Caco-2 (cell line): ENCODE measurements around the gene GSK3A. TPM values are rescaled to one million over a fixed set of nuclear protein-coding genes. Genes with fewer than 3 reads are reported as not detected.

ENCODE experiments used
- BruUV-seq: library from RNA; stranded (reverse); fragments of 400-500 nt; replicated peaks from 2 replicates; lab custom pipeline; 2021; lab: Mats Ljungman, UMichigan
- CTCF ChIA-PET: fragments of 300-600 bp; sonication (Branson Sonifier 250); formaldehyde crosslinking; loops from one replicate; lab custom pipeline; 2022; ENCODE audit warnings: antibody characterized with exemption; lab: Charles Lee
- POLR2A ChIA-PET: fragments of 300-600 bp; sonication (Branson Sonifier 250); formaldehyde crosslinking; loops from one replicate; lab custom pipeline; 2022; ENCODE audit warnings: antibody characterized with exemption; lab: Charles Lee
- DNase-seq, 2 experiments: peaks; one replicate each; pipeline versions ENCODE4 v3.0.0 to v3.0.0-alpha.2; 2020 to 2022
- H3K27me3 ChIP-seq: replicated peaks from 2 replicates; pipeline ENCODE4 v1.6.0; 2011; ENCODE audit warnings: low read length; ENCODE audit not compliant: control insufficient read depth, insufficient read depth
- H3K36me3 ChIP-seq: 2 replicates; pipeline ENCODE4 v1.5.1; 2011; ENCODE audit warnings: low read length; ENCODE audit not compliant: control insufficient read depth, insufficient read depth
- H3K4me1 ChIP-seq: fragments of 250-450 bp; sonication (Bioruptor Pico); 2 replicates; pipeline ENCODE4 v1.5.1; 2020; ENCODE audit warnings: mild to moderate bottlenecking
- H3K4me3 ChIP-seq: 2 replicates; pipeline ENCODE4 v1.5.1; 2011; ENCODE audit warnings: low read depth, mild to moderate bottlenecking, control low read depth, low read length
- H3K9me3 ChIP-seq: fragments of 250-450 bp; sonication (Bioruptor Pico); 2 replicates; pipeline ENCODE4 v1.5.1; 2020; ENCODE audit warnings: mild to moderate bottlenecking, moderate library complexity
- H3K27ac Mint-ChIP-seq: one replicate; pipeline ENCODE4 v1.8.0; 2022; ENCODE audit warnings: mixed read lengths; ENCODE audit not compliant: unreplicated experiment
- H3K27me3 Mint-ChIP-seq: one replicate; pipeline ENCODE4 v1.8.0; 2022; ENCODE audit warnings: mixed read lengths; ENCODE audit not compliant: insufficient read depth, unreplicated experiment
- H3K36me3 Mint-ChIP-seq: one replicate; pipeline ENCODE4 v1.8.0; 2022; ENCODE audit warnings: mild to moderate bottlenecking, mixed read lengths; ENCODE audit not compliant: insufficient read depth, unreplicated experiment
- H3K4me1 Mint-ChIP-seq: one replicate; pipeline ENCODE4 v1.8.0; 2022; ENCODE audit warnings: low read depth, mixed read lengths; ENCODE audit not compliant: unreplicated experiment
- H3K4me3 Mint-ChIP-seq: one replicate; pipeline ENCODE4 v1.8.0; 2022; ENCODE audit warnings: mild to moderate bottlenecking, moderate library complexity, mixed read lengths; ENCODE audit not compliant: unreplicated experiment
- H3K9me3 Mint-ChIP-seq: one replicate; pipeline ENCODE4 v1.8.0; 2022; ENCODE audit warnings: mixed read lengths; ENCODE audit not compliant: unreplicated experiment
- intact Hi-C: fragments of 100-400 bp; cut with micrococcal nuclease; formaldehyde crosslinking; loops from one replicate; pipeline ENCODE4 v1.10.0; 2022; ENCODE audit not compliant: unreplicated experiment
- total RNA-seq: library from RNA; stranded (reverse); gene quantifications from 2 replicates; pipeline ENCODE4 v1.2.3, GENCODE V29; 2022
- TF ChIP-seq, protein P1 (sequence below), 2 experiments: fragments of 200-600 bp in 1 of 2; IDR thresholded peaks; 1 replicate in 1 of 2; 2 replicates in 1 of 2; pipeline versions ENCODE4 v1.5.1 to v1.8.0; 2011 to 2022; ENCODE audit warnings: antibody characterized with exemption in 1 of 2, control low read depth in 1 of 2, inconsistent platforms in 1 of 2, low read depth in 1 of 2, low read length in 1 of 2, mild to moderate bottlenecking in 1 of 2, moderate library complexity in 1 of 2; ENCODE audit not compliant: insufficient read depth in 1 of 2, severe bottlenecking in 1 of 2, unreplicated experiment in 1 of 2

Gene GSK3A
- total RNA-seq, 1 experiment from 2014 or later = 59.6 TPM

DNA sequence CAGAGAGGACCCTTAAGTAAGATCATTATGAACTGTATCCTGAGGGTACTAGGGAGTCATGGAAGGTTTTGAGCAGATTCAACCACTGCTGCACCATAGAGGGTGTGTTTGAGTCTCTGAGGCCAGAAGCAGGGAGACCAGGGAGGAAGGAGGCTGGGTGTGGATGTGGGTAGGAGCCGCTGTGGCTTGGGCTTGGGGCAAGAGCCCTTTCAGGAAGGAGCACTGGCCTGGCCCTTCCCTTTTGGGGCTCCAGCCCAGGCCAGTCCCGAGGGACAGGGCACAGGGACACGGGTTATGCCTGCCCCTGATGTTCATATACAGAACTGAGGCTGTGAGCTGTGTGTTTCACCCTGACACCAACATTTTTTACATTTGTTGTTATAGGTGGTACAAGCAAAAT is 33.9 kb upstream of the GSK3A start:
- H3K4me1 ChIP-seq = peaks cover 10% of the 10 kb centered on the region
- TF ChIP-seq, protein P1, sequence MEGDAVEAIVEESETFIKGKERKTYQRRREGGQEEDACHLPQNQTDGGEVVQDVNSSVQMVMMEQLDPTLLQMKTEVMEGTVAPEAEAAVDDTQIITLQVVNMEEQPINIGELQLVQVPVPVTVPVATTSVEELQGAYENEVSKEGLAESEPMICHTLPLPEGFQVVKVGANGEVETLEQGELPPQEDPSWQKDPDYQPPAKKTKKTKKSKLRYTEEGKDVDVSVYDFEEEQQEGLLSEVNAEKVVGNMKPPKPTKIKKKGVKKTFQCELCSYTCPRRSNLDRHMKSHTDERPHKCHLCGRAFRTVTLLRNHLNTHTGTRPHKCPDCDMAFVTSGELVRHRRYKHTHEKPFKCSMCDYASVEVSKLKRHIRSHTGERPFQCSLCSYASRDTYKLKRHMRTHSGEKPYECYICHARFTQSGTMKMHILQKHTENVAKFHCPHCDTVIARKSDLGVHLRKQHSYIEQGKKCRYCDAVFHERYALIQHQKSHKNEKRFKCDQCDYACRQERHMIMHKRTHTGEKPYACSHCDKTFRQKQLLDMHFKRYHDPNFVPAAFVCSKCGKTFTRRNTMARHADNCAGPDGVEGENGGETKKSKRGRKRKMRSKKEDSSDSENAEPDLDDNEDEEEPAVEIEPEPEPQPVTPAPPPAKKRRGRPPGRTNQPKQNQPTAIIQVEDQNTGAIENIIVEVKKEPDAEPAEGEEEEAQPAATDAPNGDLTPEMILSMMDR (IDR thresholded peaks at IDR 0.05; ENCODE audit: insufficient read depth in 1 of 2, low read depth in 1 of 2, low read length in 1 of 2, severe bottlenecking in 1 of 2, unreplicated experiment in 1 of 2) = no peak
- POLR2A ChIA-PET = no interaction called here
- H3K27ac Mint-ChIP-seq = no peak overlapping the region
- no peak overlapping the region for H3K4me3 ChIP-seq
- H3K9me3 ChIP-seq = no peaks in the 10 kb centered on the region
- peaks cover 15% of the 10 kb centered on the region for H3K36me3 Mint-ChIP-seq
- H3K4me1 Mint-ChIP-seq = peaks cover 16% of the 10 kb centered on the region
- CTCF ChIA-PET = no interaction called here
- intact Hi-C loops = no loop called here
- H3K27me3 Mint-ChIP-seq = no peaks in the 10 kb centered on the region
- no peak overlapping the region for H3K4me3 Mint-ChIP-seq
- no peaks in the 10 kb centered on the region for H3K27me3 ChIP-seq
- no peak for DNase-seq
- BruUV-seq = no TSS peak
- H3K36me3 ChIP-seq = no peaks in the 10 kb centered on the region
- H3K9me3 Mint-ChIP-seq = no peaks in the 10 kb centered on the region

DNA sequence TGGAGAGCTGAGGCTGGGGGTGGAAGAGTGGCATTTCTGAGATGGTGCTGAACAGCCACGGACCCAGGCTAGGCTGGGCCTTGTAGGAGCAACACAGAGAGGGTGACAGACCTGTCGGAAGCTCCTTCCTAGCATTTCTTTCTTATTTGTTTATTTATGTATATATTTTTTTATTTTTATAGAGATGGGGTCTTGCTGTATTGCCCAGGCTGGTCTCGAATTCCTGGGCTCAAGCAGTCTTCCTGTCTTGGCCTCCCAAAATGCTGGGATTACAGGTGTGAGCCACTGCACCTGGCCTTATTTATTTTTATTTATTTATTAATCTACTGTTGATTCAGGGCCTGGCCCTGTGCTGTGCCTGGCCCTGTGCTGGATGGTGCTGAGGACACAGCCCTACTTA is 33.1 kb upstream of the GSK3A start:
- ChIA-PET CTCF (no interaction called here), POLR2A (no interaction called here)
- Histone ChIP-seq H3K36me3 (no peaks in the 10 kb centered on the region), H3K4me3 (no peak overlapping the region), H3K9me3 (no peaks in the 10 kb centered on the region), H3K4me1 (peaks cover 9% of the 10 kb centered on the region; the same call in 1 of the 2 replicates), H3K27me3 (no peaks in the 10 kb centered on the region)
- Mint-ChIP-seq H3K36me3 (peaks cover 15% of the 10 kb centered on the region), H3K27me3 (no peaks in the 10 kb centered on the region), H3K4me1 (peaks cover 16% of the 10 kb centered on the region), H3K27ac (no peak overlapping the region), H3K9me3 (no peaks in the 10 kb centered on the region), H3K4me3 (no peak overlapping the region)
- intact Hi-C loops = no loop called here
- TF ChIP-seq, protein P1 (IDR thresholded peaks at IDR 0.05; ENCODE audit: insufficient read depth in 1 of 2, low read depth in 1 of 2, low read length in 1 of 2, severe bottlenecking in 1 of 2, unreplicated experiment in 1 of 2) = no peak
- DNase-seq = no peak
- BruUV-seq = no TSS peak

DNA sequence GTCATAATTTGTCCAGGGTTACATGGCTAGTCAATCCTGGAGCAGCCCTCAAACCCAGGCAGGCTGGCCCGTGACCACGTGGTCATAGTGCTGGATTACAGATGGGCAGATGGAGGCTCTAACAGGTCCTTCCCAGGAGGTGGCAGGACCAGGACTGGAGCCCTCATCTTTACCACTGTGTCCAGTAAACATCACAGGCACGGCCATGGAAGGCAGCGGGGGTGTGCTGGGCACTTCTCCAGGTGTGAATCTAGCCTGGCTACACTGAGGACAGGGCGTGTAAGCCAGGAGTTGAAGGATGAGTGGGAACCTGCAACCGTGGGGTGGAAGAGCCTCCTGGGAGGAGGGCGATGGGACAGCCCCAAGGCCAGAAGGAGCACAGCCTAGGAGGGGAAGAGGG is 32.7 kb upstream of the GSK3A start:
- Histone ChIP-seq H3K4me1 (peaks cover 13% of the 10 kb centered on the region; the same call in 1 of the 2 replicates), H3K9me3 (no peaks in the 10 kb centered on the region), H3K27me3 (no peaks in the 10 kb centered on the region), H3K4me3 (no peak overlapping the region), H3K36me3 (no peaks in the 10 kb centered on the region)
- BruUV-seq = no TSS peak
- Mint-ChIP-seq H3K36me3 (peaks cover 15% of the 10 kb centered on the region), H3K27ac (no peak overlapping the region), H3K4me1 (peaks cover 16% of the 10 kb centered on the region), H3K4me3 (no peak overlapping the region), H3K27me3 (no peaks in the 10 kb centered on the region), H3K9me3 (no peaks in the 10 kb centered on the region)
- no peak for DNase-seq
- TF ChIP-seq, protein P1 (IDR thresholded peaks at IDR 0.05; ENCODE audit: insufficient read depth in 1 of 2, low read depth in 1 of 2, low read length in 1 of 2, severe bottlenecking in 1 of 2, unreplicated experiment in 1 of 2) = no peak
- CTCF ChIA-PET = no interaction called here
- POLR2A ChIA-PET = no interaction called here
- intact Hi-C loops = no loop called here
